Right lung (tissue), 5 donors: ENCODE data around the gene ARHGEF10L. TPM values are rescaled to one million over a fixed set of nuclear protein-coding genes. Genes with fewer than 3 reads are reported as not detected.

Source experiments
- DNase-seq, 2 donors: peaks; one replicate each; pipeline ENCODE4 v3.0.0-alpha.2; 2013
- polyA plus RNA-seq, 5 donors: library from polyadenylated mRNA; unstranded; fragments of 120-200 nt; gene quantifications; one replicate each; pipeline versions ENCODE4 v1.2.1 to v1.2.3, GENCODE V29; 2013; ENCODE audit warnings: inconsistent platforms in 1 of 5, low replicate concordance in 1 of 5; ENCODE audit not compliant: insufficient read length in 5 of 5, insufficient read depth in 1 of 5

Gene ARHGEF10L
- polyA plus RNA-seq, 5 donors, result 13.8 to 23.0 (median 18.7) TPM

DNA sequence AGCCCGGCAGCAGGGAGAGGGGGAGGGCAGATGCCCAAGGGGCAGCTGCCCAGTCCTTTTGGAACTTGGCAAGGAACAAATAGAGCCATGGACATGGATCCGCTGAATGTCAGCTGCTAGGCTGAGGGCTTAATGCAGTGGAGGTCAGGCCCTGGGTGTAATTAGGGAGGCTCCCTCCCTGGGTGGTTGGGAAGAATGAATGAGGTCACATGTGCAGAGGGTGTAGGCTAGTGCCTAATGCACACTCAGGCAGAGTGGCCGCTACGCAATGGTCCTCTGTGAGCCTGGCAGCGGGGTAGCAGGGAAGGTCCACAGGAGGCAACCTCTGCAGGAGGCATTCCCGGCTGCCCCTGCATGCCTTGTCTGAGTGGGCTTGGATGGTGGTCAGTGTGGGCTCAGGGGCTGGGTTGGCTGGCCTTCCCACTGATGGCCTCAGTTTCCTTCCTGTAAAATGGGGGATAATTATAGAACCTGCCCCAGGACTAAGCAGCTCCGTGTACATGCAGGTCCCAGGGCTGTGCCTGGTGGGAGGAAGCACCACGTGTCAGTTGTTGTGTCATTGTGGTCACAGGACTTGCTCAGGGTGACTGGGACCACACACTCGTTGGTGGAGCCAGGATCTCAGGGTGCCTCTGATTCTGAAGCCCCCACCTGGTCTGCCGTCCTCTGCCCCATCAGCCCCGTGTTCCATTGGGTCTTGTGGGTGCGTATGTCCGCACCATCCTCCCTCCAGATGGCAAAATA lies 134.0 kb downstream of the ARHGEF10L start:
- no peak for DNase-seq

DNA sequence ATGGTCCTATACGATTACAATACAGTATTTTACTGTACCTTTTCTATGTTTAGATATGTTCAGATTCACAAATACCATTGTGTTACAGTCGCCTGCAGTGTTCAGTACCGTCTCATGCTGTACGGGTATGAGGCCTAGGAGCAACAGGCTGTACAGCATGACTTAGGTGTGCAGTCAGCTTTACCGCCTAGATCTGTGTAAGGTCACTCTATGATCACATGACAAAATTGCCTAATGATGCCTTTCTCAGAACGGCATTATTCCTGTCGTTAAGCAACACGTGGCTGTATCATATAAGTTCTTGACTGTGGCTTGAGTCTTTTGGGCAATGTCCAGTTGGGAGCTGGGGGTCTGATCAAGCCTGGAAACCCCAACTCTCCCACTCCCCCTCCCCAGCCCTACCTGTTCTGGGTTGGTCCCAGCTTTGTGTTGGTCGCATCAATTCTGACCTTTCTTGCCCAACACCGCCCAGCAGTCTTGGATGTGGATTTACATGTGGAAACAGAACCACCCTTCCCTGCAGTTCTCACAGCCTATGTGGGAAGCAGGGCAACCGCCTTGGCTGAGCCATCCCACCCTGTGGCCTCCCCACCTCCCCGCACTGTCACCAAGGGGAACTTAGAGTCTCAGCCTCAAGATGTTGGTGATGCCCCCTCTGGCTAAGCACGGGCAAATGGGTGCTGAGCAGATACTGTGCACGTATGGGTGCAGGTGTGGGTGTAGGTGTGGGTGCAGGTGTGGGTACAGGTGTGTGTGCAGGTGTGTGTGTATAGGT lies 135.4 kb downstream of the ARHGEF10L start:
- DNase-seq, result no peak

DNA sequence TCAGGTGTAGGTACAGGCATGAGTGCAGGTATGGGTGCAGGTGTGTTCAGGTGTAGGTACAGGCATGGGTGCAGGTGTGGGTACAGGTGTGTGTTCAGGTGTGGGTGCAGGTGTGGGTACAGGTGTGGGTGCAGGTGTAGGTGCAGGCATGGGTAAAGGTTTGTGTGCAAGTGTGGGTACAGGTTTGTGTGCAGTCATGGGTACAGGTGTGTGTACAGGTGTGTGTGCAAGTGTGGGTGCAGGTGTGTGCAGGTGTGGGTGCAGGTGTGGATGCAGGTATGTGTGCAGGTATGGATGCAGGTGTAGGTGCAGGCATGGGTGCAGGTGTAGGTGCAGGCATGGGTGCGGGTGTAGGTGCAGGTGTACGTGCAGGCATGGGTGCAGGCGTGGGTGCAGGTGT lies 136.2 kb downstream of the ARHGEF10L start:
- DNase-seq, result no peak

- DNase-seq, result no peak
Measured at GRCh38 chr1:17676387-17677060, 137.0 kb downstream of the ARHGEF10L start.

DNA sequence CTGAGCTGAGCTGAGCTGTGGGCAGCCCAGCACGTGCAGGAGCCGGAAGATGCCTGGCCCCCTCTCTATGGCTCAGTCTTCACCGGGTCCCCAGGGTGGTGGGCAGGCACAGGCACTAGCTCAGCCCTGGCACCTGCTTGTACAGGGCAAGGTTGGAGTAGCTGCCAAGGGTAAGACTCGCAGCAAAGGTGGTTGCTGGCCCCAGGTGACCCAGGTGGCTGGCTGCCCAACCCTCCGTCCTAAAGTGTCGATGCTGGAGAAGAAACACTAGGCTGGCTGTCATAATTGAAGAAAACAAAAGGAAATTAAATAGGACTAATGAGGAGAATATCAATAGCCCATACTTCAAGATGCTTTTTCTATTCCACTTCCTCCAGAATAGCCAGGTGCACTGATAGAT lies 138.5 kb downstream of the ARHGEF10L start:
- no peak for DNase-seq

DNA sequence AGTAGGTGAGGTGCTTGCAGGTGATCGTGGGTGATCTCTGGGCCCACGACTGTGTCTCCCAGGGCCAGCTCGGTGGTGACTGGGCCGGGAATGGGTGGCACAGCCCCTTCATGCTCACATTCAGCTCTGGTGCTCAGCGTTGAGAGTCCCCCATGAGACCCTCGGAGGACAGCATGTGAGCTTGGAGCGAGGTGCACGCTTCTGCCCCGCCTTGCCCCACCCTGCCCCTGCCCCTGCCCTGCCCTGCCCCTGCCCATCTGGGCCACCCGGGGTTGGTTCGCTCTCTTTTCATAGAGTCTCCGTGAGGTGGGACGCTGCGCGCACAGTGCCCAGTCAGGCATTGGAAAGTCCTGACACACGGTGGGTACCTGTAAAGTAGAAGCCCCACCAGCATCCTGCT lies 140.4 kb downstream of the ARHGEF10L start:
- no peak for DNase-seq

DNA sequence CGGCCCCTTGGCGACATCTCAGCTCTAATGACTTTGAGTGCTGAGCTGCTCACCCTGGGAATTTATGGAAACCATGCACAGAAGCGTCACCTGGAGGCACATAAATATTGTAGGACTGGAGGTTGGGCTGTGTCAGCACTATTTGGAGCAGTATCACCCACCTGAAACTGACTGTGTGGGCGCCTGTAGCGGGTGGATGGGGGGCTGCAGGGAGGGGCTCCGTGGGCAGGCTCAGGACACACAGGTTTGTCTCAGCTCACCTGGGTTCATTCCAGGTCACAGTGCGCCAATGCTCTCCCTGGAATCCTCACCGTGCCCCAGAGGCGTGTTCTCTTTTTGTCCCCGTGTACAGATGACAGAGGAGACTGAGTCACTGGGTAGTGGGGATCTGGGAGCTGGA lies 140.8 kb downstream of the ARHGEF10L start:
- no peak for DNase-seq

DNA sequence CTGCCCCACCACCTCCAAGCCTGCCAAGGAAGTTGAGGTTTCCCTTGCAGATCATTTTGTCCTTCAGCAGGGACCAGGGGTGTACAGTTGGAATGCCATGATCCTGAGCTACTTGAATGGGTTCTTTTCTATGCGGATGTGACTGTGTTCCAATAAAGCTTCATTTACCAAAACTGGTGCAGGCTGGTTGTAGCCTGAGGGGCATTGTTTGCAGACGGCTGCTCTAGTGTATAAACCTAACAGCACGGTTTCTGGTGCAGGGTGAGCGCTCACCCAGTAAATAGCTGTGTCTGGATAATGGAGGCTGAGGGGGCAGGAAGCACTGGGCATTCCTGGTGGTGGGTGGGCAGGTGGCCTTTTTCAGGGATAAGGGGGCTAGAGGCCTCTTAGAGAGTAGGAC lies 142.9 kb downstream of the ARHGEF10L start:
- no peak for DNase-seq

DNA sequence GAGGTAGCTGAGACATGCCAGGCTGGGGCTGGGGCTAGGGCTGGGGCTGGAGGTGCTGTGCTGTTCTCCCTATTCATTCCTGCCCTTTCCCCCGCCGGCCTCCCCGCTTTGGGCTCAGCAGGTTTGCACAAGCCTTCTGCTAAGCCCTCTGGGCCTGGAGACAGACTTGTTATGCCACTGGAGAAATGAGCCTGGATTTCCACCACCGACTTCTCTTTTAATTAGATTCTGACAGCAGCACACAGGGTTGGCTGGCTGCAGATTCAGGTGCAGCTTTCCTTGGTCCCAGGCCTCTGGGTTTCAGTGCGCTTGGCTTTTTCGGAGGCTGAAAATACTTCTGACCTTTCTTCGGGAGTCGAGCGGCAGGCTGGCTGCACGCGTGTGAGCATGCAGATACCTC lies 144.1 kb downstream of the ARHGEF10L start:
- no peak for DNase-seq

GRCh38 chr1:17684810-17685209 lies 145.3 kb downstream of the ARHGEF10L start:
- no peak for DNase-seq

DNA sequence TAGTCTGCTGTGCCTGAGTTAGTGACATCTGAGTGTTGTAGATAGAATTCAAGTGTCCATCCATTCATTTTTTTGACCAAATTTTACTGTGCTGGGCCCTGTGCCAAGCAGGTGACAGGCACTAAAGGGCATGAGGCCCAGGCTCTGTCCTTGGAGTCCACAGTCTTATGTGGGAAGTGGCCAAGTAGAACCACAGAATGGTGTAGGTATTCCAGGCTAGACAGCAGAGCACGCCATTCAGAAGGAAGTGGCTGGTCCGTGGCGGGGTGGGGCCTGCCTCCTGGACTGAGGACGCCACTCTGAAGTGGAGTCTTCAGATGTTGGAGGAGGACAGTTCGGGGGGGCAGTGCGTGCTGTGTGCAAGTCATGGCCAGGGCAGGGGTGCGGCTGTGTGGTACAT lies 146.8 kb downstream of the ARHGEF10L start:
- no peak for DNase-seq

DNA sequence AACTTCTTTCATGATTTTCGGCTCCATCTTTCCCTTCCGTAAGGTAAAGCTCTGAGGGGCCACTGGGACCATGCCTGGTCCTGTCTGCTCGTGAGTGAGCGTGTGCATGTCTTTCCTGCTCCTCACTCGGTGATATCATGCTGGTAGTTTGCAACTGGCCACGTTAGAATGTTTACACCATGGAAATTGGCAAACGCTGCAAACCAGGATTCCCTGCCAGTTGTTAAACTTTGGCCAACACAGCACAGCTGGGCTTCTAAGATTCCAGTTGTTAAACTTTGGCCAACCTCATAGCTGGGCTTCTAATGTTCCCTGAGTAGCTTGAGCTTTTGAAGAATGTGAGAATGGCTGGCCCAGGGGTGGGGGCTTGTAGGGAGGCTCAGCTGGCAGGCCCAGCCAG lies 147.6 kb downstream of the ARHGEF10L start:
- no peak for DNase-seq

- no peak for DNase-seq
Measured at GRCh38 chr1:17688217-17688810, 148.8 kb downstream of the ARHGEF10L start.

- DNase-seq, result no peak
Measured at GRCh38 chr1:17689011-17689410, 149.5 kb downstream of the ARHGEF10L start.

GRCh38 chr1:17690906-17691634 lies 151.6 kb downstream of the ARHGEF10L start:
- DNase-seq, result no peak

GRCh38 chr1:17692645-17693044 lies 153.1 kb downstream of the ARHGEF10L start:
- no peak for DNase-seq

DNA sequence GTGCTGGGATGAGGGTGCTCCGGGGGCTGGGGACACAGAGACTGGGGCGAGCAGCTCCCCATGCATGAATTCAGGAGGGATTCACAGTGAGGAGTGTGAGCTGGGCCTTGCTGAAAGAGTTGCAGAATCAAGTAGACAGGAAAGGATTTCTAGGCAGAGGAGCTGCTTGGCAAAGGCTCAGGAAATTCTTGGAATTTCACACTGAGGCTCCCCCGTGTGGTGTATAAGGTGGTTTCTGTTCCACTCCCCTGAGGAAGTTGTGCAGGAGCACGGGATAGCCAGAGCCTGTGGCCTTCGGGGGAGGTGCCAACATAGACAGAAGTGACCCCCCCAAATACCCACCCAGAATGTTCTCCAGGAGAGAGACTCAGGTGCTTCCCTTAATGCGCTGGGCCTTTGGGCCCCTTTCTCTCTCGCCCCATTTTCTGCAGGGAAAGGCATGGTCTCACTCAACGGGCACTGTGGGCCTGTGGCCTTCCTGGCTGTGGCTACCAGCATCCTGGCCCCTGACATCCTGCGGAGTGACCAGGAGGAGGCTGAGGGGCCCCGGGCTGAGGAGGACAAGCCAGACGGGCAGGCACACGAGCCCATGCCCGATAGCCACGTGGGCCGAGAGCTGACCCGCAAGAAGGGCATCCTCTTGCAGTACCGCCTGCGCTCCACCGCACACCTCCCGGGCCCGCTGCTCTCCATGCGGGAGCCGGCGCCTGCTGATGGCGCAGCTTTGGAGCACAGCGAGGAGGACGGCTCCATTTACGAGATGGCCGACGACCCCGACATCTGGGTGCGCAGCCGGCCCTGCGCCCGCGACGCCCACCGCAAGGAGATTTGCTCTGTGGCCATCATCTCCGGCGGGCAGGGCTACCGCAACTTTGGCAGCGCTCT lies 157.2 kb downstream of the ARHGEF10L start:
- DNase-seq, result peak; percentile 31 to 40

GRCh38 chr1:17697458-17697857 lies 158.0 kb downstream of the ARHGEF10L start:
- no peak for DNase-seq

- no peak for DNase-seq
Measured at GRCh38 chr1:17699581-17699980, 160.1 kb downstream of the ARHGEF10L start.

GRCh38 chr1:17700945-17701810 lies 161.7 kb downstream of the ARHGEF10L start:
- DNase-seq, result no peak
